ENCODE results near the gene MRTFB. TPM values are rescaled to one million over a fixed set of nuclear protein-coding genes. Genes with fewer than 3 reads are reported as not detected.

Gene MRTFB
- total RNA-seq, 4 donors from 2014 or later, result 12.7 to 20.4 (median 14.8) TPM

DNA sequence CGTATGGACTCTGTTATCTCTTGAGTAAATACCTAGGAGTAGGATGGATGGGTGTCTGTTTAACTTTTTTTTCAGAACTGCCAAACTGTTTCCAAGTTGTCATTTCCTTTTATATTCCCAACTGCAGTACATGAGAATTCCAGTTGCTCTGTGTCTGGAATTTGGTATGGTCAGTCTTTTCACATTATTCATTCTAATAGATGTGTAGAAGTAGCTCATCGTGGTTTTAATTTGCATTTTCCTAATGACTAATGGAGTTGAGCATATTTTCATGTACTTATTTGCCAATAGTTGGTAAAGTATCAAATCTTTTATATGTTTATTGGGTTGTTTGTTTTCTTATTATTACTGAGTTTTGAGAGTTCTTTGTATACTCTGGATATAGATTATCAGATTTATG is 27.0 kb downstream of the MRTFB start:
- ATAC-seq (no peak), DNase-seq (no peak)
- Histone ChIP-seq H3K9me3 (no peaks in the 10 kb centered on the region), H3K4me3 (no peak overlapping the region), H3K27me3 (no peaks in the 10 kb centered on the region), H3K27ac (peak overlapping the region in 2 of 4 donors; percentile 4 to 13), H3K4me1 (peaks cover 66 to 77% of the 10 kb centered on the region in 2 donors), H3K36me3 (no peaks in the 10 kb centered on the region)
- intact Hi-C loops (cut with DNase I; ENCODE audit: low total_unique reads) (no loop called here), in situ Hi-C loops (cut with MboI; ENCODE audit: low sequenced_read_pairs in 4 of 4) (no loop called here)
- TF ChIP-seq POLR2A (IDR thresholded peaks at IDR 0.05), result no peak
- TF ChIP-seq, protein P1, sequence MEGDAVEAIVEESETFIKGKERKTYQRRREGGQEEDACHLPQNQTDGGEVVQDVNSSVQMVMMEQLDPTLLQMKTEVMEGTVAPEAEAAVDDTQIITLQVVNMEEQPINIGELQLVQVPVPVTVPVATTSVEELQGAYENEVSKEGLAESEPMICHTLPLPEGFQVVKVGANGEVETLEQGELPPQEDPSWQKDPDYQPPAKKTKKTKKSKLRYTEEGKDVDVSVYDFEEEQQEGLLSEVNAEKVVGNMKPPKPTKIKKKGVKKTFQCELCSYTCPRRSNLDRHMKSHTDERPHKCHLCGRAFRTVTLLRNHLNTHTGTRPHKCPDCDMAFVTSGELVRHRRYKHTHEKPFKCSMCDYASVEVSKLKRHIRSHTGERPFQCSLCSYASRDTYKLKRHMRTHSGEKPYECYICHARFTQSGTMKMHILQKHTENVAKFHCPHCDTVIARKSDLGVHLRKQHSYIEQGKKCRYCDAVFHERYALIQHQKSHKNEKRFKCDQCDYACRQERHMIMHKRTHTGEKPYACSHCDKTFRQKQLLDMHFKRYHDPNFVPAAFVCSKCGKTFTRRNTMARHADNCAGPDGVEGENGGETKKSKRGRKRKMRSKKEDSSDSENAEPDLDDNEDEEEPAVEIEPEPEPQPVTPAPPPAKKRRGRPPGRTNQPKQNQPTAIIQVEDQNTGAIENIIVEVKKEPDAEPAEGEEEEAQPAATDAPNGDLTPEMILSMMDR (IDR thresholded peaks at IDR 0.05 in 4 of 5, conservative IDR thresholded peaks at IDR 0.05 in 1 of 5), result no peak

DNA sequence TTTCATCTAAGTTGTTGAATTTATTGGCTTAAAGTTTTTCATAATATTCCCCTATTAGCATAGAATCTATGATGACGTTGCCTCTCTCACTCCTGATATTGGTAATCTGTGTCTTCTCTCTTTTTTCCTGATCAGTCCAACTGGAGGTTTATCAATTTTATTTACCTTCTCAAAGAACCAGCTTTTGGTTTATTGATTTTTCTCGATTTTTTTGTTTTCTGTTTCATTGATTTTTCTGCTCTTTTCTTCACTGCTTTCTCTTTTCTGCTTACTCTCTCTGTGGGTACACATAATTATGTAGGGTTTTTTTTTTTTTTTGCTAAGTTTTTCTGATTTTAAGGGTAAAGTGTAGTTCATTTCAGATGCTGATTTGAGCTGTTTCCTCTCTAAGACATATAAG is 29.7 kb downstream of the MRTFB start:
- H3K27ac ChIP-seq, result peak overlapping the region in 1 of 4 donors; percentile 53
- H3K36me3 ChIP-seq, result no peaks in the 10 kb centered on the region
- TF ChIP-seq, protein P1 (IDR thresholded peaks at IDR 0.05 in 4 of 5, conservative IDR thresholded peaks at IDR 0.05 in 1 of 5), result no peak
- TF ChIP-seq POLR2A (IDR thresholded peaks at IDR 0.05), result no peak
- H3K27me3 ChIP-seq, result no peaks in the 10 kb centered on the region
- intact Hi-C loops (cut with DNase I; ENCODE audit: low total_unique reads) (no loop called here), in situ Hi-C loops (cut with MboI; ENCODE audit: low sequenced_read_pairs in 4 of 4) (no loop called here)
- peaks cover 71 to 76% of the 10 kb centered on the region in 2 donors for H3K4me1 ChIP-seq
- ATAC-seq (no peak), DNase-seq (no peak)
- H3K9me3 ChIP-seq, result no peaks in the 10 kb centered on the region
- no peak overlapping the region for H3K4me3 ChIP-seq

GRCh38 chr16:14101415-14101814 is 30.3 kb downstream of the MRTFB start:
- in situ Hi-C loops (cut with MboI; ENCODE audit: low sequenced_read_pairs in 4 of 4) (no loop called here), intact Hi-C loops (cut with DNase I; ENCODE audit: low total_unique reads) (no loop called here)
- Histone ChIP-seq H3K9me3 (no peaks in the 10 kb centered on the region), H3K27ac (peak overlapping the region in 2 of 4 donors; percentile 39 to 53), H3K27me3 (no peaks in the 10 kb centered on the region), H3K4me3 (no peak overlapping the region), H3K4me1 (peaks cover 70 to 78% of the 10 kb centered on the region in 2 donors), H3K36me3 (no peaks in the 10 kb centered on the region)
- ATAC-seq, result no peak
- TF ChIP-seq POLR2A (IDR thresholded peaks at IDR 0.05), result no peak
- TF ChIP-seq, protein P1 (IDR thresholded peaks at IDR 0.05 in 4 of 5, conservative IDR thresholded peaks at IDR 0.05 in 1 of 5), result no peak
- DNase-seq, result no peak

DNA sequence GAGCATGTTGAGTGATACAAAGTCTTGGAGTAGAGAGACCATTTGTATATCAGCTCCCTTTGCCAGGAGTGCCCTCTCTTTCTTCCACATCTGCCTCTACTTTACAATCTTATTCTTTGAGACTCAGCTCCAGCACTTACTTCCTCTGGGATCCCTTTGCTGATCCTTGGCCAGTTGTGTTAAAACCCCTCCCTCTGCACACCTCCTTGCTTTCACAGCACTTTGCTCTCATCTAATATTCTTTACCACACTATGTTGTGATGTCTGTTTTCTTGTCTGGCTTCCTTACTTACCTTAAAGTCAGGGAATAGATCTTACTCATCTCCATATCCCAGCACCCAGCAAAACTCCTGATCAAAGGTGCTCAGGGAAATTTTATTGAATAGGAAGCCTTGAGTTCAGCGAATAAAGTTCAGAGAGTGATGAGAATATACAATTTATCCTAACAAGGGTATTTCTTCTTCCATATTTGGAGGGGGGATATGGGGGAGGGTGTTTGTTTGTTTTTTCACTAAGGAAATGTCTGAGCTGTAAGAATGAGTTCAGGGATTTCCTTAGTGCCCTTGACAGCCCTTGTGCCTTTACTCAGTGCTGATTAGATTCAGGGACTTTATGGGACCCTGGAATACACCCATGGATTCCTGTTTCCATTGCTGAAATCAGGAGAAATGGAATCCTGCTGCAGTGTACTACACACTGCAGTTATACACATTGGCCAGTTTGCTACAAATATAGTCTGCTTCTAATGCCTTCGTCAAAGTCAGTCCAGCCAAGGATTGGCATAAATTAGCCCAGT is 32.0 kb downstream of the MRTFB start:
- Histone ChIP-seq H3K9me3 (no peaks in the 10 kb centered on the region), H3K4me3 (no peak overlapping the region), H3K27ac (peak overlapping the region; percentile 14 to 53 (median 38)), H3K27me3 (no peaks in the 10 kb centered on the region), H3K4me1 (peaks cover 66 to 76% of the 10 kb centered on the region in 2 donors), H3K36me3 (no peaks in the 10 kb centered on the region)
- TF ChIP-seq, protein P1 (IDR thresholded peaks at IDR 0.05 in 4 of 5, conservative IDR thresholded peaks at IDR 0.05 in 1 of 5), result no peak
- no peak for TF ChIP-seq POLR2A (IDR thresholded peaks at IDR 0.05)
- no peak for DNase-seq
- in situ Hi-C loops (cut with MboI; ENCODE audit: low sequenced_read_pairs in 4 of 4), result no loop called here
- no peak for ATAC-seq
- intact Hi-C loops (cut with DNase I; ENCODE audit: low total_unique reads), result no loop called here

Data from gastrocnemius medialis (tissue), 4 donors.